ENCODE data around the gene CLK2.

Gene CLK2

GRCh38 chr1:155272466-155273342 lies 600 bp downstream of the CLK2 start:
- intact Hi-C loops (cut with DNase I), result loop anchor here (1.0 kb wide), 1 partner anchor 10 kb away; the partner anchor contains the start of gene SCAMP3

DNA sequence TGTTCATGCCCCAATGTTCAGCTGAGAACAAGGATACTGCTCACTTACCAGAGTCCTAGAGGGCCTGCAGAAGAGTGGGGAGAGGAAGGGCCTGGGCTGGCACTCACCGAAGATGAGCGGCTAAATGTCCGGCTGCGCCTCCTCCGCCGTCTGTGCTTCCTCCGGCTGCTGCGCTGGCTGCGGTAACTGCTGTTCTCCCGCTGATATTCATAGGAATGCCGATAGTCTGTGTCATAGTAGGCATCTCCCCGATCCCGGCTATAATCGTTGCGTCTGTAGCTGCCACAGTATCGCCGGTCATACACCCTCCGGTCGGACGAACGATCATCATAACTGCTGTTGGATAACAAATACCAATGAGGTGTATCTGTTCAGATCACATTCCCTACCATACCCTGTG lies 3.9 kb downstream of the CLK2 start:
- no peak for DNase-seq
- intact Hi-C loops (cut with DNase I), result no loop called here

More at GRCh38 chr1:155272466-155273342, 600 bp downstream of the CLK2 start:
- peak in 1 of 10 donors; percentile 42 for DNase-seq

- intact Hi-C loops (cut with DNase I), result no loop called here
- no peak for DNase-seq
Measured at GRCh38 chr1:155268630-155269029, 4.7 kb downstream of the CLK2 start.

DNA sequence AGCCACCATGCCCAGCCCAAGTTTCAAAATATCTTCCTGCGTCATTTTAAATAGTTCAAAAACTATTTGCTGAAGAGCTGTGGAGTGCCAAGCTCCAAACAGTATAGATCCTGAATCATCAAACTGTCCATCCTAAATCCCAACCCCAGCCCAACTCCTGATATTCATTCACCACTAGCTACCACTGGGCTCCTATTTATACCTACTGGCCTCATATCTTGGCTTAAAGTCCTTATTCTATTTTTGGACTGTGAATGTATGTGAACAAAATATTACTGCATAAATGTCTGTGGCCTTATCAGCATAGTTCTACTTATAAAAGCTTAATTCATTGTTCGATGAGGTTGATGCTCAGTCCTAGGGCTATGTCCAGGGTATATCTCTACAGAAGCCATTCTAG lies 5.9 kb downstream of the CLK2 start:
- intact Hi-C loops (cut with DNase I), result no loop called here
- no peak for DNase-seq

- intact Hi-C loops (cut with DNase I), result no loop called here
Measured at GRCh38 chr1:155266553-155266952, 6.8 kb downstream of the CLK2 start.

DNA sequence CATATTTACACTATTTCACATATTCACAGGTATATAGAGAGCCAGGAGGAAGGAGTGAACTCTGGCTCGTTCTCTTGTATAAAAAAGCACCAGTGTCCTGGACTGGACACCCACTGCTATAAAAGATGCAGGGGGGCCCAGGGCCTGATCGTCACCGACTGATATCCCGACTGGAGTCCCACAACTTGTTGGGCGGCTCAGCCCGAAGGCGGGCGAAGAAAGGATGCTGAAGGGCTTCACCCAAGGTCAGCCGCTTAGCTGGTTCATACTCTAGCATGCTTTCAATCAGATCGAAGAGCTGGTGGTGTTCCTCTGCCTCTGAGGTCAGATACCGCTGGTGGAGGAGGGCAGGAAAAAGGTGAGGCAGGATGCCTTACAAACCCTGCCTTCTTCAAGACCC lies 10.2 kb downstream of the CLK2 start:
- intact Hi-C loops (cut with DNase I), result no loop called here
- no peak for DNase-seq

More at GRCh38 chr1:155266553-155266952, 6.8 kb downstream of the CLK2 start:
- no peak for DNase-seq

GRCh38 chr1:155261852-155262673 lies 11.2 kb downstream of the CLK2 start, which contains the start of gene SCAMP3:
Gene SCAMP3 (minus strand): TSS chr1:155262360. CDS start chr1:155262151, 209 bp downstream.
- intact Hi-C loops (cut with DNase I), result loop anchor here (1.0 kb wide), 1 partner anchor 10 kb away; no protein-coding TSS in a partner anchor

DNA sequence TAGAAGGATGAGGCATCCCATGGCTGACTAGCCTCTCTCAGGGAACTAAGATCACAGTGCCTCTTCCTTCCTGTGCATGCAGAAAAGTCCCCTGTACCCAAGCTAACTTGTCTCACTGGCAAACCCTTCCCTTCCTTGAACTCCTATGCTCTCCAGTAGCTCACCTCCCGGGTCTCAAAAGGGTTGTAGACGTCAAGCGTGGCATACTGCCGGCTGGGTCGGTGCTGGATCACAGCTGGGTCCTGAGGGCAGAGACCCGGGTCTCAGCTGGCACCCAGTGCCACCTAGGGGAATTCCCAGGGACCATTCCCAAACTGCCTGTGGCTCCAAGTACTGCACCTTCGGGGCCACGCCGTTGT lies 11.8 kb downstream of the CLK2 start:
- DNase-seq, result no peak
- intact Hi-C loops (cut with DNase I), result no loop called here

More at GRCh38 chr1:155261852-155262673, 11.2 kb downstream of the CLK2 start, which contains the start of gene SCAMP3:
- DNase-seq, result peak; percentile 94 to 99 (median 96)

GRCh38 chr1:155260276-155260675 lies 13.0 kb downstream of the CLK2 start:
- DNase-seq, result no peak
- intact Hi-C loops (cut with DNase I), result no loop called here

GRCh38 chr1:155256058-155256852 lies 17.0 kb downstream of the CLK2 start:
- intact Hi-C loops (cut with DNase I), result loop anchor here (10.0 kb wide), 1 partner anchor 249 kb away; no protein-coding TSS in a partner anchor
- DNase-seq, result peak in 1 of 10 donors; percentile 82

GRCh38 chr1:155255243-155256007 lies 17.9 kb downstream of the CLK2 start, which contains the start of gene ENTREP3:
Gene ENTREP3 (minus strand): TSS chr1:155255483. CDS start chr1:155254877, 606 bp downstream.
- DNase-seq, result peak; percentile 83 to 98 (median 92)
- intact Hi-C loops (cut with DNase I), result loop anchor here (10.0 kb wide), 1 partner anchor 249 kb away; no protein-coding TSS in a partner anchor

GRCh38 chr1:155254714-155255242 lies 18.5 kb downstream of the CLK2 start:
- intact Hi-C loops (cut with DNase I), result loop anchor here (10.0 kb wide), 1 partner anchor 250 kb away; no protein-coding TSS in a partner anchor
- peak in 2 of 10 donors; percentile 84 to 88 for DNase-seq

- intact Hi-C loops (cut with DNase I), result loop anchor here (10.0 kb wide), 1 partner anchor 251 kb away; no protein-coding TSS in a partner anchor
- peak in 1 of 10 donors; percentile 82 for DNase-seq
Measured at GRCh38 chr1:155254228-155254713, 19.0 kb downstream of the CLK2 start.

DNA sequence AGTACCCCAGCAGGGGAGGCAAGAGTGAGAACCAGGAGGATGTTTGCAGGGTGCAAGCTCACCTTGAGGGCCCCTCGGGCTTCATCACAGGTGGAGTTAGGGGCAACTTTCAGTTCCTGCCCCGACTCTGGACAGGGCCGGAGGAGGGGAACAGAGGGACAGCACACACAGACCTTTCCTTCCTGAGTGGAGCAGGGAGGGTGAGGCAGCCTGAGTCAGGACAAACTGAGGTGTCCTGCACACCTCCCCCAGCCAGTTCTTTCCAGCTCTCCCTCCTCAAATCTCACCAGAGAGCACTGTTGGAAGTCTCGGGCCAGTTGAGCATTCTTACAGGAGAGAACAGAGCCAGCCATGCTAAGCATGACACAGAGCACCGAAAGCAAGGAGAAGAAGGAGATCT lies 19.5 kb downstream of the CLK2 start:
- intact Hi-C loops (cut with DNase I), result loop anchor here (10.0 kb wide), 1 partner anchor 251 kb away; no protein-coding TSS in a partner anchor
- DNase-seq, result no peak

DNA sequence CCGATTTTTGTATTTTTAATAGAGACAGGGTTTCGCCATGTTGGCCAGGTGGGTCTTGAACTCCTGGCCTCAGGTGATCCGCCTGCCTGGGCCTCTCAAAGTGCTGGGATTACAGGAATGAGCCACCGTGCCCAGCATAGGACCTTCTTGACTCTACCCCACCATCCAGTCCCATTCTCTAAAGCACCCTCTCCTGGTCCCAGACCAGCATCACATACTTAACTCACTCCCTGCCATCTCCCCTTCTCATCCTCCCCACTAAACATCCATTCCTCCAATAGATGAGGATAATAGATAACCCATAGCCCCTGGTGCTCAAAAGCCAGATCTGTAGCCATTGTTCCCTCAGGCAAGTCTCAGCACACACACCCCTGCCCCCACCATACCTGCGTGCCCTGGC lies 20.1 kb downstream of the CLK2 start:
- no peak for DNase-seq
- intact Hi-C loops (cut with DNase I), result loop anchor here (10.0 kb wide), 1 partner anchor 252 kb away; no protein-coding TSS in a partner anchor

DNA sequence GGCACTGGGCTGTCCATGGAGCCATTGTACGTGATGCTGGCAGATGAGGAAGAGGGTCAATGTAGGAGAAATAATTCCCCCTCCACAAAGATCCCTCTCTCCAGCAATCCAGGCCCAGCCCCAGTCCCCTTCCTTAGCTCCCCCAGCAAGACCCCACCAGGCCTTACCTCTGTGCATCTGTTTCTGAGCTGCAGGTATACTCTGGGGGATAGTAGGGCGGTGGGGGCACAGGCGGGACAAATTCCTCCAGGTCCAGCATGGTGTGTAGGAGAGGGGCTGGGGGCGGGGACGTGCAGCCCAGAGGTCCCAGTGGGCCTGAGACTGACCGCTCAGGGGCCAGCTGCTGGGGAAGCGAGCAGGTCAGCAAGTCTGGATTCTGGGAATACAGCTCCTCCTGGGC lies 21.7 kb downstream of the CLK2 start:
- no peak for DNase-seq
- intact Hi-C loops (cut with DNase I), result loop anchor here (10.0 kb wide), 1 partner anchor 253 kb away; no protein-coding TSS in a partner anchor

DNA sequence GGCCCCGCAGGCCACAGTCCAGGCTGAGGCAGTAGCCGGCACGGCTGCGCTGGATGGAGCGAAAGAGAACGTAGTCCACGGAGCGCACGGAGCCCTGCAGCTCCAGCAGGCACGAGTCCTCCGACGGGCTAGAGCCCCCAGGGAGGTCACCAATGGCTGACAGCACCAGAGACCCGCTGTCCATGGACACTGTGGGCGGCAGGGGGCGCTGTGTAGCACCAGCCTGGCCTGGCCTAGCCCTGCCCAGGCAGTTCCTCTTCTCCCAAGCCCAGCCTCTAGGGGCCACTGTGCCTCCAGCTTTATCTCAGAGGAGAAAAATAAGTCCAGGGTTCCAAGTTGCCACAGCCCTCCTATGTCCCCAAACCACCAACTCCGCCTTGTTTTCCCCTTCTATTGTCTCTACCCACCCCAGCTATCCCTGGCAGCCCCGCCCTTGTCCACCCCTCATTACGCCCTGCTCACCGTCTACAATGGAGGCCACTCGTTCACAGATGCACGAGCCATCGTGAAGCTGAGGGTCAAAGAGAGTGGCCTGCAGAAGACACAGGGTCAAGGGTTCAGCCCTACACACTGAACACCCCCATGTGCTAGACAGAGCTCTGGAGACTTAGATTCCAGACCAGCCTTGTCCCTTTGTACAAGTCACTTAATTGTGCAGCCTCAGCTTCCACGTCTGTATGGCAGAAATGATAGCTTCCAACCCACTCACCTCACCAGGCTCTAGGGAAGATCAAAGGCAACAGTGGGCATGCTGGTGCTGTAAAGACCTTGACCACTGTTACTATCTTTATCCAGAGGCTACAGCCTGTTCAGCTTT lies 22.5 kb downstream of the CLK2 start:
- peak; percentile 83 to 99 (median 94) for DNase-seq
- intact Hi-C loops (cut with DNase I), result loop anchor here (1.0 to 10.0 kb wide), 2 partner anchors 73 to 254 kb away; no protein-coding TSS in a partner anchor

All from posterior cingulate gyrus (tissue), 11 donors.